Epithelial cell of esophagus (primary cell): ENCODE results near the gene HS6ST3.

Experiments
- DNase-seq: peaks from one replicate; pipeline ENCODE4 v3.0.0; 2010; ENCODE audit warnings: low read depth
- H3K4me3 ChIP-seq: 2 replicates; pipeline ENCODE4 v1.5.1; 2011; ENCODE audit warnings: mild to moderate bottlenecking, low read length, control low read depth
- CTCF ChIP-seq: IDR thresholded peaks from 2 replicates; pipeline ENCODE4 v1.5.1; 2011; ENCODE audit warnings: low read depth, mild to moderate bottlenecking, low read length, control low read depth, inconsistent platforms; ENCODE audit not compliant: insufficient read depth; ENCODE audit errors: missing control alignments

Gene HS6ST3

GRCh38 chr13:96810104-96810503 lies 720.2 kb downstream of the HS6ST3 start:
- TF ChIP-seq CTCF, result no peak
- H3K4me3 ChIP-seq, result no peak overlapping the region
- no peak for DNase-seq

- H3K4me3 ChIP-seq, result no peak overlapping the region
- TF ChIP-seq CTCF, result no peak
- no peak for DNase-seq
These were observed 721.1 kb downstream of the HS6ST3 start for GRCh38 chr13:96811049-96811448.

GRCh38 chr13:96816261-96816660 lies 726.4 kb downstream of the HS6ST3 start:
- TF ChIP-seq CTCF, result no peak
- no peak for DNase-seq
- H3K4me3 ChIP-seq, result no peak overlapping the region

GRCh38 chr13:96816874-96817273 lies 727.0 kb downstream of the HS6ST3 start:
- DNase-seq, result no peak
- no peak for TF ChIP-seq CTCF
- no peak overlapping the region for H3K4me3 ChIP-seq

GRCh38 chr13:96817336-96817941 lies 727.5 kb downstream of the HS6ST3 start:
- DNase-seq, result peak; percentile 34
- peak; percentile 55 for TF ChIP-seq CTCF
- no peak overlapping the region for H3K4me3 ChIP-seq

GRCh38 chr13:96819375-96819774 lies 729.5 kb downstream of the HS6ST3 start:
- H3K4me3 ChIP-seq, result no peak overlapping the region
- DNase-seq, result no peak
- no peak for TF ChIP-seq CTCF

- H3K4me3 ChIP-seq, result no peak overlapping the region
- DNase-seq, result peak; percentile 41
- no peak for TF ChIP-seq CTCF
These were observed 731.5 kb downstream of the HS6ST3 start for GRCh38 chr13:96821381-96821780.
